Measurements from ENCODE around the gene LENG9.

Gene LENG9

DNA sequence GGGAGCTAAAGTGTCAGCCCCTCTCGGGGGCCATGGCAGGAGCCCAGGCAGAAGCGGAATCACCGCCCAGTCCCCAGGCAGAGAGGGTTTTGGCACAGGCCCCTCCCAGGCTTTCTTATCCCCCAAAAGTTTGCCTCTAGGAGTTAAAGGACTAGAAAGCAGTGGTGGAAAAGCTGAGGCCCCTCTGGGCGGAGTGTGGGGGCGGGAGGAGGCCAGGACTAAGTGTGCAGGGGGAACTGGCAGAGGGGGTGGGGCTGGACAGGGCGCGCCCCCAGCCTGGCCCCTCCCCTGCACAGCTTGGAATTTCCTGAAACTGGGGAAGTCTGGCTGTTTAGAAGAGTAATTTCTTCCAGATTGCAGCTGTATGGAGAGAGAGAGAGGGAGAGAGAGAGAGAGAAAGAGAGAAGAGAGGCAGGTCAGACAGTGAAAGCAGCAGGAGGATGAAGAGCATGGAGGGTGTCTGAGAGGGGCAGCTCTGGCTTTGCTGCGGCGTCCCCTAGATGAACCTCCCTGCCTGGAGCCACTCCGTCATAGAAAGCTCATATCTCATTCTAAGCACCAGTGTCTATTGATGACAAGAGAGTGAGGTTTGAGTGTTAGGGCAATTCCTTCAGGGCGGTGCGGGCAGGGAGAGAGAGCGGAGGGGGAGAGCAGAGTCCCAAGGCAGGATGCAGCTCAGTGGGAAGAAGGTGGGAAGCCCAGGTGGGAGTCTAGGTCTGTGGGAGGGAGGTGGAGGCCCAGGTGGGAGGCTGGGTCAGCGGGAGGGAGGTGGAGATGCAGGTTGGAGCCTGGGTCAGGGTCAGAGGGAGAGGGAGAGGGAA is 9.7 kb upstream of the LENG9 start, which contains the start of gene CDC42EP5 (continued):
- TF ChIP-seq ZNF391 (tag by site-specific recombination; IDR thresholded peaks at IDR 0.05; ENCODE audit: borderline replicate concordance, low read depth) (no peak), ZNF433 (tag by site-specific recombination; IDR thresholded peaks at IDR 0.05; ENCODE audit: low read depth) (no peak), MYNN (tag by site-specific recombination; IDR thresholded peaks at IDR 0.05; ENCODE audit: borderline replicate concordance) (no peak), SP7 (tag by site-specific recombination; IDR thresholded peaks at IDR 0.05) (0 out of 2 replicates have a peak, but pooled peaks have one; percentile 34), ZNF777 (tag by site-specific recombination; IDR thresholded peaks at IDR 0.05; ENCODE audit: borderline replicate concordance) (no peak), ZNF624 (tag by site-specific recombination; IDR thresholded peaks at IDR 0.05) (no peak), MZF1 (tag by site-specific recombination; IDR thresholded peaks at IDR 0.05; ENCODE audit: borderline replicate concordance) (no peak), ZNF335 (tag by site-specific recombination; conservative IDR thresholded peaks at IDR 0.05) (peak; percentile 58), ZNF184 (tag by site-specific recombination; IDR thresholded peaks at IDR 0.05) (no peak), ZNF16 (tag by site-specific recombination; IDR thresholded peaks at IDR 0.05; ENCODE audit: low read depth) (no peak), GLI4 (tag by site-specific recombination; IDR thresholded peaks at IDR 0.05) (no peak), GFI1B (tag by site-specific recombination; IDR thresholded peaks at IDR 0.05) (peak; percentile 56), ZNF157 (tag by site-specific recombination; IDR thresholded peaks at IDR 0.05) (no peak), KLF9 (tag by site-specific recombination; IDR thresholded peaks at IDR 0.05; ENCODE audit: low read depth) (peak; percentile 66), ZBTB48 (tag by site-specific recombination; IDR thresholded peaks at IDR 0.05) (no peak)
- TF ChIP-seq, protein P1, sequence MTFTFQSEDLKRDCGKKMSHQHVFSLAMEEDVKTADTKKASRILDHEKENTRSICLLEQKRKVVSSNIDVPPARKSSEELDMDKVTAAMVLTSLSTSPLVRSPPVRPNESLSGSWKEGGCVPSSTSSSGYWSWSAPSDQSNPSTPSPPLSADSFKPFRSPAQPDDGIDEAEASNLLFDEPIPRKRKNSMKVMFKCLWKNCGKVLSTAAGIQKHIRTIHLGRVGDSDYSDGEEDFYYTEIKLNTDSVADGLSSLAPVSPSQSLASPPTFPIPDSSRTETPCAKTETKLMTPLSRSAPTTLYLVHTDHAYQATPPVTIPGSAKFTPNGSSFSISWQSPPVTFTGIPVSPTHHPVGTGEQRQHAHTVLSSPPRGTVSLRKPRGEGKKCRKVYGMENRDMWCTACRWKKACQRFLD (tag by site-specific recombination; IDR thresholded peaks at IDR 0.05): no peak
- TF ChIP-seq, protein P2, sequence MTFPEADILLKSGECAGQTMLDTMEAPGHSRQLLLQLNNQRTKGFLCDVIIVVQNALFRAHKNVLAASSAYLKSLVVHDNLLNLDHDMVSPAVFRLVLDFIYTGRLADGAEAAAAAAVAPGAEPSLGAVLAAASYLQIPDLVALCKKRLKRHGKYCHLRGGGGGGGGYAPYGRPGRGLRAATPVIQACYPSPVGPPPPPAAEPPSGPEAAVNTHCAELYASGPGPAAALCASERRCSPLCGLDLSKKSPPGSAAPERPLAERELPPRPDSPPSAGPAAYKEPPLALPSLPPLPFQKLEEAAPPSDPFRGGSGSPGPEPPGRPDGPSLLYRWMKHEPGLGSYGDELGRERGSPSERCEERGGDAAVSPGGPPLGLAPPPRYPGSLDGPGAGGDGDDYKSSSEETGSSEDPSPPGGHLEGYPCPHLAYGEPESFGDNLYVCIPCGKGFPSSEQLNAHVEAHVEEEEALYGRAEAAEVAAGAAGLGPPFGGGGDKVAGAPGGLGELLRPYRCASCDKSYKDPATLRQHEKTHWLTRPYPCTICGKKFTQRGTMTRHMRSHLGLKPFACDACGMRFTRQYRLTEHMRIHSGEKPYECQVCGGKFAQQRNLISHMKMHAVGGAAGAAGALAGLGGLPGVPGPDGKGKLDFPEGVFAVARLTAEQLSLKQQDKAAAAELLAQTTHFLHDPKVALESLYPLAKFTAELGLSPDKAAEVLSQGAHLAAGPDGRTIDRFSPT (tag by site-specific recombination; IDR thresholded peaks at IDR 0.05): 0 out of 2 replicates have a peak, but pooled peaks have one; percentile 5
- TF ChIP-seq, protein P3, sequence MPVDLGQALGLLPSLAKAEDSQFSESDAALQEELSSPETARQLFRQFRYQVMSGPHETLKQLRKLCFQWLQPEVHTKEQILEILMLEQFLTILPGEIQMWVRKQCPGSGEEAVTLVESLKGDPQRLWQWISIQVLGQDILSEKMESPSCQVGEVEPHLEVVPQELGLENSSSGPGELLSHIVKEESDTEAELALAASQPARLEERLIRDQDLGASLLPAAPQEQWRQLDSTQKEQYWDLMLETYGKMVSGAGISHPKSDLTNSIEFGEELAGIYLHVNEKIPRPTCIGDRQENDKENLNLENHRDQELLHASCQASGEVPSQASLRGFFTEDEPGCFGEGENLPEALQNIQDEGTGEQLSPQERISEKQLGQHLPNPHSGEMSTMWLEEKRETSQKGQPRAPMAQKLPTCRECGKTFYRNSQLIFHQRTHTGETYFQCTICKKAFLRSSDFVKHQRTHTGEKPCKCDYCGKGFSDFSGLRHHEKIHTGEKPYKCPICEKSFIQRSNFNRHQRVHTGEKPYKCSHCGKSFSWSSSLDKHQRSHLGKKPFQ (tag by site-specific recombination; IDR thresholded peaks at IDR 0.05): no peak
- TF ChIP-seq, protein P4, sequence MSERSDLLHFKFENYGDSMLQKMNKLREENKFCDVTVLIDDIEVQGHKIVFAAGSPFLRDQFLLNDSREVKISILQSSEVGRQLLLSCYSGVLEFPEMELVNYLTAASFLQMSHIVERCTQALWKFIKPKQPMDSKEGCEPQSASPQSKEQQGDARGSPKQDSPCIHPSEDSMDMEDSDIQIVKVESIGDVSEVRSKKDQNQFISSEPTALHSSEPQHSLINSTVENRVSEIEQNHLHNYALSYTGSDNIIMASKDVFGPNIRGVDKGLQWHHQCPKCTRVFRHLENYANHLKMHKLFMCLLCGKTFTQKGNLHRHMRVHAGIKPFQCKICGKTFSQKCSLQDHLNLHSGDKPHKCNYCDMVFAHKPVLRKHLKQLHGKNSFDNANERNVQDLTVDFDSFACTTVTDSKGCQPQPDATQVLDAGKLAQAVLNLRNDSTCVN (tag by site-specific recombination; optimal IDR thresholded peaks at IDR 0.05): peak; percentile 22
